ENCODE measurements around the gene NPAS3.

Gene NPAS3

DNA sequence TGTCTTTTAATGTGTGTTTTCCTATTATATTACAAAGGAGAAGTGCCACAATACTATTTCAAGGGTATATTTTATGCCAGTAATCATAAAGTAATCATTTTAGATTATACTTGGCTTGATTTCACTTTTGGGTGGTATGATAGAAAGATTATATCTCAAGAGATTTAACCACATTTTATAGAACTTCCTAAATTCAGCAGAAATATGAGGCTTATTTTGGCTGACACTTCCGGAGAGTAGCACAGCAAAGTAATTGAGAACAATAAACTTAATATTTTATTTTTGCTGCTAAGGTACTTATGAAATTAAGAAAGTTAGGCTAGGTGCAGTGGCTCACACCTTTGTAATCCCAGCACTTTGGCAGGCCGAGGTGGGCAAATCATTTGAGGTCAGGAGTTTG lies 319.1 kb downstream of the NPAS3 start:
- DNase-seq (ENCODE audit: low spot score): no peak

DNA sequence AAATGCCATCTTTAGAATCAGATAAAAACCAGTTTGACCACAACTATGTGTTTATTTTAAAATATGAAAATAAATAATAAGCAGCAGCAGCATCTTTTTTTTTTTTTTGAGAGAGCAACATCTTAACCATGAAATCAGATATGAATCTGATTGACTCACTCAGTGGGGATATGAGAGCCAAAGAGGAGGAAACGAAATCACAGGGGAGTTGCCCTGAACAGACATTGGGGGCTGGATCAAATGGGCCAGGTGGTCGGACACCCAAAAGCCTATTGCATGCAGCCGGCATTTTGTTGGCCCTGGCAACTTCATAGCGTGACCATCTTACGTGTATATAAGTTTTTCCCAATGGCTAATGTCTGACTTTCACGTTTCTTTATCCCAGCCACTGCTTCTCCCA lies 321.1 kb downstream of the NPAS3 start:
- no peak for DNase-seq (ENCODE audit: low spot score)

DNA sequence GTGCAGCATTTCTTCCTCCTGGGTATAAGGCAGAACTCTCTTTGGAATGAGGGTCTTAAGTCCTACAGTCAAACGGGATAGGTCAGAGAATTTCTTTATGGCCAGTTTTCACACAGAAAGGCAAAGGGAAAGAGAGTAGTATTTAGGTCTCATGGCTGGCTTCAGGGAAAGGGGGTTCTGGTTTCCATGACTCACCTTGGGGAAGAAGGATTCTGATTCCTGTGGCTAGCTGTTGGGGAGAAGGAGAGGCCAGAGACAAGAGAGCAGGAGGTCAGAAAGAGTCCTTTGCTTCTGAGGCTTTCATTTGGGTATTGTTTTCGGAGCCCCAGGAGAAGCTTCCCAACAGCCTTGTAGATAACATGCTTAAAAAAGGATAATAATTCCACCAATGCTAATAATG lies 332.5 kb downstream of the NPAS3 start:
- no peak for DNase-seq (ENCODE audit: low spot score)

DNA sequence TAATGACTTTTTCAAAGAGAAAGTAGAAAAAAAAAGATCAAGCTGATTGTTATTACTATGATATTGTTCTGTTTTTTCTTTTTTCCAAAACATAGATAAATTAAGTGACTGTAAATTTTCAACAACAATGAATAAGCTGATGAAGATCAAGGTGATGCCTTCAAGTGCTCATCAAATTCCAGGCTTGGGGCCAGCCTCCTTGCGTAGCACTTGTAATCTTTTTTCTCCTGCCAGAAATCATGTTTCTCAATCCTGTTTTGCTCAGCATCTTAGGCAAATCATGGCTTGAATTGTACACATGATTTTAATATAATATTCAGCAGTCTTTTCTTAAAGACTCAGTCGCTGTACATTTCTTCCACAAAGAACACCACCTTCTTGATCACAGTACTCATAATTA lies 333.2 kb downstream of the NPAS3 start:
- DNase-seq (ENCODE audit: low spot score): no peak

DNA sequence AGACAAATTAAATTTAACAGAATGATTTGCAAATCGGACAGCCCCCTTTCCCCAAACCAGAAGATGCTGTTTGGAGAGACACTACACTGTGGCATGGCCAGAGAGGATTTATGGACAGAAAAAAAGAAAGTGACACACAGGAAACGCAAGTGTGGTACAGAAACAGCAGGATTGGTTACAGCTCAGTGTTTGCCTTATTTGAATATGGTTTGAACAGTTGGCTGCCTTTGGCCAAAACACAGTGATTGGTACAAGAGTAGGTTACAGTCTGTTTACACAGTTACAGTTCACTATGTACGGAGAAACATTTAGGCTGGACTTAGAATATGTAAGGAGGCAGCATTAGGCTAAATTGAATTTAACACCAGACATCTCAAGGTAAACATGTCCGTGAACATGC lies 335.3 kb downstream of the NPAS3 start:
- no peak for DNase-seq (ENCODE audit: low spot score)

DNA sequence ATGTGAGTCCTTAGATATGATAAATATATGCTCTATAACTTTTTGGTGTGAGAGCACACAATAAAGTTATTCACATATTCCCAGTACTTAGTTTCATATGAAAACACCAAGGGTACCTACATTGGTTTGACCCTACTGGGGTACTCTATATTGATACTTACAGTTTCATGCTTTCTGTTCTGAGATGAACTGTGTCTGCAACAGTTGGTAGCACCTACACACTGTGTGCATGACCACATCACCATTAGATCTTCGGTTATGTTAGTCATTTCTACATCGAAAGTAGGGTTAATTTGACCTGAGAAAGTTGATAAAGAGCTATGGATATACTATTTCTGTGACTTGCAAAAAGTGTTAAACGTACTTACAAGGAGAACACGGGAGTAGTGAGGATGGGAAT lies 337.2 kb downstream of the NPAS3 start:
- no peak for DNase-seq (ENCODE audit: low spot score)

DNA sequence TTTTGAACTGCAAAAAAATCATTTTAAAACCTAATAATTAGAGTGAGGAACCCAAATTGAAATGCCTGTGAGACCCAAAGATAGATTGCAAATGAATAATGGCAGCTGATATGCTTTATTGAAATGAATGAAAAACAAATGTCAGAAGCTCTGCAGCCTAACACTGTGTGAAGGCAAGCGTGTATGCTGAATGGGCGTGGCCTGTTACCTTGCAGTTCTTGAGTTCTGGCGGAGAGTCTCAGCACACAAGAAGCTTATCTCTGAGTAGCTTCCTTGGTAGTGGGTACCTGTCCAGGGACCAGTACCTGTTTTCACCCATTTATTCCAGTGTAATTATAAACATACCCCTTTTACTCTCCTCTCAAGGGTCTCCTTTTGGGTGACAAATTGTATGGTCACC lies 341.2 kb downstream of the NPAS3 start:
- DNase-seq (ENCODE audit: low spot score): no peak

DNA sequence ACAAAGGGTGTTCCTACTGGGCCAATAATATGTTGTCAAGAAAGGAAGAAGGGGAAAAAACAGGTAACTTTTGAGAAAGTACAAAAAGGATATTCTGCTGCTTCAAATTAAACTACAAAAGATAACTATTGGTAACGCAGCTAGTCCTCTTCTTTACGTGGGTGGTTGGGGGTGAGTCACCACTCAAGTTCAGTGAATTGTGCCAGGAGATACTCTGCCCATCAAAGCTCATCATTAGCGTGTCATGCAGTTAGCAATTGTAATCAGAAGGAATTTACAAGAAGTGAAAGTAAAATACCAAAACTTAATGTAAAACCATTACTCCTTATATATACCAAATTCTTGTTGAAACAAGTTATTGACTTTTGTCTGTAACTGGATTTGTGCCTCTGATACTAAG lies 342.0 kb downstream of the NPAS3 start:
- DNase-seq (ENCODE audit: low spot score): no peak

DNA sequence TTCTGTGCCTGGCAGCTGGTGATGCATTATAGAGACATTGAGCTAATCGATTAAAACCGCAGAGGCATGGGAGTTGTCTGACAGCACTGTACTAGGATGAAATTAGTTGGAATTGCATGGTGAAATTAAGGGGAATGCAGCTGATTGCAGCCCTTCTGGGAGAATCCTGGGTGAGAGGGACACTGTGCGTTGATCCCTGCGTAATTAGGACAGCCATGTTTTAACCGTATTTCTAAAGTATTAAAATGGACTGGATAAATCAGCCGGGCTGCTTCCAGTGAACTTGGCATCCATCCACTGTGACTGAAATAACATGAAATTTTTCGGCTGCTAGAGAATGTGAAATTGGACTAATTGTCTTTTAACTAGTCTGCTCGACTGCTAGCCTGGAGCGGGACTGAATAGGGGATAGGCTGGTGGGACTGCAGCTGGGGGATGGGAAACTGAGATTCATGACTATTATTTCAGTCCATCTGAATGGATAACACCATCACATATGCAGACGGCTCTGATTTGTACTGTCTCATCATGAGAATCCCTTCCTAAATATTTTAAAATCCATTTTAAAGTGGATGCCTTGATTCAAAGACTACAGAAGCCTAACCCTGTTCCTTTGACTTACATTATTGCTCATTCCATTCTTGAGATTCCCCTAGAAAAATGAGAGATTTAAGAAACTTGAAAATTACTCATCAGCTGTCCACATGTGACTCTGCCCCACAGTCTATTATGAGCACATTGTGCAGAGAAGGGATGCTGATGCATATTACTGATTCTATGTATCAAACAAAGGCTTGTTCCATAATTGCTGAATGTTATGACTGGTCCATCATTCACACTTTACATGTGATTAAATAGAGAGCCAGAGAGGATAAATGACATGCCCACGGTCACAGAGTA lies 343.9 kb downstream of the NPAS3 start:
- no peak for DNase-seq (ENCODE audit: low spot score)

DNA sequence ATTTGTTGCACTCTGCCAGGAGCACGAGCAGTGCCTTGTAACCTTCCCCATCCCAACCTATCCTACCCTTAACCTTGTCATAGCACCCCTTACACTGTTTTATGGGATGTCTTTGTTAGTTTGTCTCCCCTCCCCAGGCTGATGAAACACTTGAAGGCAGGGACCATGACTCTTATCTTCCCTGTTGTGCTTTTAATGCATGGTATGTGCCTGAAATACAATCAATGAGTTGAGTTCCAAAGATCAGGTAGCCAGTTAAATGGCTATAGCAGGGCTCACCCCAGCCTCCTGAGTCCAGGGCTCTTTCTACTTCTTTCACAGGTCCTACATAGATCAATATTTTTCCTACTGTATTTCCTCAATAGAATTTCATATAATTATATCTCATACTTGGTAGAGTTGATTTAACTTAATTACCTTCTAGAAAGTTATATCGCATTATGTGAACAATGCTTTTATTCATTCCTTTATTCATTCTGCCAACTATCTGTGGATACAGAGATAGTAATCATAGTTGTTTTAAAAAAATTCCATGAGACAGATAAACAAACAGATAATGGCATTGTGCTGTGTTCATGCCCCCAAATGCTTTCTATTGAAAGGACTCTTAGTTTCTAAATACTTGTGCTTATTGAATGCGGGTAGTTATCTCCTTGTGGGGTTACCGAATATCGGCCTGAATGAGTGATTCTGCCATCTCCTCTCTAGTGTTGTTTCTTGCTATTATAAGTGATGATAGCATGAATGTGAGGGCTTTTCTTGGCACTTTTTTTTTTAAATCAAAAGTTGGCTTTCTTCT lies 347.4 kb downstream of the NPAS3 start:
- no peak for DNase-seq (ENCODE audit: low spot score)

DNA sequence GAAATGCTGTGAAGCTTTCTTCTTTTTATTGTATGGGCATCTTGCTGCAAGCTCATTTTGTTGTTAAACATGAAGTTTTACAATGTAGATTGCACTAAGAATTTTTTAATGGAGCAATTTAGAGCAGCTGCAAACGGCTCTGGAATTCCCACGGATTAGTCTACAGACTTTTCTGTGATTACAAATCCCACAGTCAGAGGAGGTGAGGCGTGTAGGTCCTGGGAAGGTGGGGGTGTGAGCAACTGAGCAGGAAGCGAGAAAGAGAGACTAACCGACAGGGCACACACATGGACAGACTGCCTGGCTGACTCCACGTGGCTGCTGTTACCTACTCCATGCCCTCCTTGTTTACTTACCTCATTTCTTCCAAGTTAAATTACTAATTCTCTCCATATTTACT lies 348.5 kb downstream of the NPAS3 start:
- DNase-seq (ENCODE audit: low spot score): no peak

DNA sequence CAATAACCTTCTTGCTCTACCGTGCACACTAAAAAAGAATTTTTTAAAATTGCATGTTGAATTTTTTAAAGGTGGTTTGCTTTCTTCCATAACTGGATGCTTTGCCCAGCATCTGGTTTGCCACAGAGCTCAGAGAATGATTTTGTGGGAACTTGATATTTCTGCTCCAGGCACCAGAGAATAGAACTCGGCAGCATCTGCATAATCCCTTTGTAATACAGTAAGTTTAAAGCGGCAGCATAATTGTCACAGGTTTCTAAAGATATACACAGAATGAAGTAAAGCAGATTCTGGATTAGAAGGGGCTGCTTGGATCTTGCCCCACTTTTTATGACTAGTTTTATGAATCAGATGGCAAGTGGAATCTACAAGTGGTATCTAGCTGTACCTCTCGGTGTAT lies 352.0 kb downstream of the NPAS3 start:
- no peak for DNase-seq (ENCODE audit: low spot score)

DNA sequence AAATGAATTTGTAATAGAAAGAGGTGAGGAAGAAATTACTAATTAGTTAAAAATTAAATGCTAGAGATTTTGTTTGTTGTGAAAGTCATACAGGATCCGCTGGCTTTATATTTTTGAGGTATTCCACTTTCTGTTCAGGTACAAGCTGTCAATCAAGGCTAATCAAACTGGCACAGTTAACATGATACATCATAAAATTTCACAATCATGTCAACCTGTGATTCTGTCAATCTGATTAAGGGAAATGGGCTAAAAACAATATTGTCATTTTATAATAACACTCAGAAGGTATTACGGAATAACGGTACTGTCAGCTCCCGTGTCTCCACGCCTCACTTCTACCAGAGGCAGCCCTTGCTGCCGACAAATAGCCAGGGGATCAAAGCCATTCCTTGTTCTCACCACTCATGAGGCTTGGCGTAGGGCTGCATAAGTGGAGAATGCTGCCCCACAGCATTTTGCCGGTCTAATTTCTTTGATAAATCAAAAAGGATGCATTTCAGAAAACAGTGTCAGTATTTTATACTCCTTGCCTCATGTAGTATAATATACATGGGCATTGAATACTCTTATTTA lies 352.9 kb downstream of the NPAS3 start:
- DNase-seq (ENCODE audit: low spot score): no peak

DNA sequence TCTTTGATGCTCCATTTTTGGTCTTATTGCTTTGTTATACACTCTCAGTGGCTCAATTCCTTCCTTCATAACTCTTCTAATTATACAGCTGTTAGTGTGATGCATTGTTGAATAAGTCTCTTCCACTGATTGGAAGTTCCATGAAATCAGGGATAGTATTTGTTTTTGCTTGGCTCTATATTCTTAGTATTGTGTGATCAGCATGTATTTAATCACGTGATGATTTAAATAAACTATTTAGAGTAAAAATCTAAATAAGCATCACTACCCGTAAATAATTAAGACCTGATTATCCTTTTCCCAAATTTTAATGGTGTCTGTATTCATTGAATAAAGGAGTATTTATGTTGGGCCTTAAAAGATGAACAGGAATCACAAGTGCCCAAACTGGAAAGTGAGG lies 355.7 kb downstream of the NPAS3 start:
- no peak for DNase-seq (ENCODE audit: low spot score)

DNA sequence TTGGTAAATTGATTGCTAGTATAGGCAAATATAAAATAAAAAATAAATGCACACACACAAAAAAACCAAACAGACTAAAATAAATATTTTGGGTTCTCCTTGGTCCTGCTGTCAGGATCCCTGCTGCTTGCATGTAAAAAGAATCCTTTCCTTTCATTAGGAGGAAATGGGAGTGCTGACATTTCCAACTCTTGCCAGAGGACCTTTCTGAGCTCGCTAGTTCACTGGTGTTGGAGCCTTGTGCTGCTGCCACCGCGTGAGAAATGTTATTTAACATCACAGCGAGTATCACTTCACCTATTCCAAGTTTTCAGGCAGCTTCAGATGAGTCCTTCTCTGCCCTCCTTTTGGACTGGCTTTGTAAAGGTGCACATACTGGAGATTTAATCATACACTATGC lies 358.9 kb downstream of the NPAS3 start:
- no peak for DNase-seq (ENCODE audit: low spot score)

DNA sequence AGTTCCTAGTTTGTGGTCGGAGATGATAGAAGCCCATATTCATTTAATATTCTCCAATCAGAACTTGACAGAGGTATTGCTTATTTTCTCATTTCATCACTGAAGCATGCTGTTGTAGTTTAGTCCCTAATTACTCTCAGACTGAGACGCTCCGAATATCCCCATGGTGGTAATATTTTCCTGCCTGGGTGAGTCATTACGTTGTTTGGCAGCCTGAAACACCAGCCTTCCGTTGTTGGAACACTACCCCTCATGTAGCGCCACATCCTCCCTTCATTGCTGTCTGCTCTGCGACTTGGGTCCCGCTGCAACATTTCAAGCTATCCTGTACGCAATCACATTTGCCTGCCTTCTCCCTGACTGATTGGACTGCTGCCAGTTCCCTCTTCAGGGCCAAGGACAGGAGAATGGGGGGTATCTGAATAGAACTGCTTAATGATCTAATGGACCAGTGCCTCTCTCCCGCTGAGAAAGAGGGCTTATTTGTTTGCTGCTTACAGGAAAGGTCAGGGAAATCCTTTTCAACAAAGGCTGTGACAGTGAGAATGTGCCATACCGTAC lies 369.1 kb downstream of the NPAS3 start:
- DNase-seq (ENCODE audit: low spot score): peak; percentile 62

DNA sequence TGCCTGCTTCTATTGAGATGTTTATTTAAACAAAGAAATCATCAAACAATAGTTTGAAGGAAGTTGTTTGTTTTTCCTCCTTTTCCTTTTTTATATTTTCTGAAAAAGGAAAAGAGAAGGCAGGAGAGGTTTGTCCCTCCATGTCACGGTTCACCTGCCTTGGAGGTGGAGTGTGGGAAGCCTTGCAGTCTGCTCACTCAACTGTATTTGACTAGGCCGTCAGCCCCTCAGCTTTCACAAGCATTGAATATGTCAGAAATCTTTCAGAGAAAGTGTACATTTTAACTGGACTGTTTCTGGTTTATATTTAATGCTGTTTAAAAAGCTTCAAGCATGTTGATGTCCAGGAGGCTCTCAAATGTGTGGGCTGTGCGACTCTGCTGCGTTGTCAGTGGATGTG lies 370.4 kb downstream of the NPAS3 start:
- DNase-seq (ENCODE audit: low spot score): no peak

DNA sequence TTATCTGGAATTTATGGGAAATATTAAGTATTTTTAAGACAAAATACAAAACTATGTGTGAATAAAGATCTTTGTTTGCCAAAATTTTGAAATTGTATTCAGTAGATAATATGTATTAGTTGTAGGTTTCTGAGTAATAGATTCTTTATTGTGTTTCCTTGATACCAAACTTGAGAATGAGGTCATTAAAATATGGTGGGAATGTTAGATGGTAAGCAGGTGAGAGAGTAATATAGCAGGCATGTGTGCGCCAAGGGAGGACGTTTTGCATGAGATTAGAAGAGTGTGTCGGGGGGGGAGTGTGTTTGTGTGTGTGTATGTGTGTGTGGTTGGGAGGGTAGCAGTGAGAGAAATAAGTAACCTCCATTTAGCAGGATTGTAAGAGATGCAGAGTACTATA lies 376.5 kb downstream of the NPAS3 start:
- no peak for DNase-seq (ENCODE audit: low spot score)

DNA sequence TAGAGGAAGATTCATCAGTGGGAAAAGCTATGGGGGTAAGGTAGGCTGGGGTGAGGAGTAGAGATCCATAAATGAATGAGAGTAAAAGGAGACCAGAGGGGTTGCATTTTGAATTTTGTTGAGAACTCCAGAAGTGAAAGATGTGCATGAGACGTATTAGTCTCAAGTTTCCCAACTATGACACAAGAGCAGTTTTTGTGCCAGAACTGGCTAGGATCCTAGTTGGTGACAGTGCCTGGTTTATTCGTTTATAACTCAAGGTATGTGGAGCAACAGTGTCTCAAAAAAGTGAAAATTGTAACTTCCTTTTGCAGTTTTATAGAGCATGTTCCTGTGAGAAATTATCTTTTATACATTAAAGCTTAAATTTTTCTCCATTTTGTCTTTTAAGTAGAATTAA lies 377.0 kb downstream of the NPAS3 start:
- no peak for DNase-seq (ENCODE audit: low spot score)

DNA sequence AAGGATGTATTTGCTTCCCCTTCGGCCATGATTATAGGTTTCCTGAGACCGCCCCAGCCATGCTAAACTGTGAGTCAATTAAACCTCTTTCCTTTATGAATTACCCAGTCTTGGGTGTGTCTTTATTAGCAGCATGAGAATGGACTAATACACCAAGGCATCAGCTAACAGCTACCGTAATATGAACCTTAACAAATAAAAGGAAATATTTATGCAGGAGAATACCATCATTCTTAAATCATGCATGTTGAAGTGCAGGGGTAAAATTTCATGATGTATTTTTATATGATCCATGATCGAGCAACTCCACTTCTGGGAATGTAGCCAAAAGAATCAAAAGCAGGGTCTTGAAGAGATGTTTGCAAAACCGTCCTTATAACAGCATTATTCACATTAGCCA lies 379.0 kb downstream of the NPAS3 start:
- no peak for DNase-seq (ENCODE audit: low spot score)

DNA sequence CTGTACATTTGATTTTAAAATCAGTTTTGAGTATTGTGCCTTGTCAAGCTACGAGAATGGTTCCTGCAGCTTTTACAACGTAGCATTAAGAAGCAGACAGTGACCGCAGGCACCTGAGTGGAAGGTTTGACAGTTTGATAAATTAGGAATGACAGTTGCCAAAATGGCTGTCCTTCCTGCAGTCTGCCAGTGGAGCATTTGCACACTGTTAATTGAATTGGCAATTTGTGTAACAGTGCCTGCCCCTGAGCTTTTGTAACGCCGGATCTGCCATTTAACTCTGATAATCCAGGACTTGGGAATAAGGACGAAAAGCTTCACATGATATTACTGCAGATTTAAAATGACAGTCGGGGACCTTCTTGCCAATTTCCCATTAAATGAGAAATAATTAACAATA lies 385.3 kb downstream of the NPAS3 start:
- peak; percentile 33 for DNase-seq (ENCODE audit: low spot score)

DNA sequence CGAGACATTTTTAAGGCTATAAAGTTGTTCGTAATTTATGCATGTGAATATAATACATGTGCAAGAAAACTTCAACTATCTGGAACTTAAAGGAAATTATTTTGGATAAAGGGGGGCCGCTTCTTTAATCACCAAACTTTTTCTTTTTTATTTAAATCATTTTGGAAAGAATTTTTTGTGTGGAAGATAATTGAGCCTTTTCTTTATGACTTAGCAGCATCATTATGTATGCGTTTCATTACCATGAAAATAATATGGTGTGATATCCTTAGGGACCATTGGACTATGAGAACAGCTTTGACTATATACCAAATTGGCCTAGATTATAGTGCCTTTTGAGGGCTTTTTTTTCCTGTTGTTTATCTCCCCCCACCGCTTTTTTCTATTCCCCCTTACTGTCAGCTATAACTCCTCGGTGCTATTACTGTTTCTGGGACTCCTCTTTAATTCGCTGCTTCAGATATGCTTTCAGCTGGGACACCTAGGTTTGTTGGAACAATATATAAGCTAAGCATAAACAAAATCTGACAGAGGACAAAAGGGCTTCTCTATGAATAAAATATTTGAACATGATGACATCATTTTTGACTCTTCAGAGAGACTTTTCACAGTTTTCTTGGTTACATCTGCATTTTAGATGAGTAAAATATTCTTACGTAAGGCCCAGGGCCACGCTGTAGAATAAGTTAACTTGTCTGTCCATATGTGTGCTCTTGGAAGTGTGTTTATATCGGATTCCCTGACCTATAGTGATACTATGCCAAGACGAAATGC lies 392.7 kb downstream of the NPAS3 start:
- DNase-seq (ENCODE audit: low spot score): no peak
